ENCODE measurements around the gene GPANK1.

GPANK1 gene

GRCh38 chr6:31634969-31635575, 29.7 kb downstream of the GPANK1 start:
- no peak for TF ChIP-seq CTCF (IDR thresholded peaks at IDR 0.05; ENCODE audit: low read depth, low read length)
- DNase-seq (ENCODE audit: extremely low read depth, low read depth) = no peak

- no peak for DNase-seq (ENCODE audit: extremely low read depth, low read depth)
- TF ChIP-seq CTCF (IDR thresholded peaks at IDR 0.05; ENCODE audit: low read depth, low read length) = no peak
These were observed 30.7 kb downstream of the GPANK1 start for GRCh38 chr6:31634131-31634530.

GRCh38 chr6:31633447-31633846, 31.4 kb downstream of the GPANK1 start:
- TF ChIP-seq CTCF (IDR thresholded peaks at IDR 0.05; ENCODE audit: low read depth, low read length) = no peak
- DNase-seq (ENCODE audit: extremely low read depth, low read depth) = no peak

GRCh38 chr6:31632279-31632946, 32.4 kb downstream of the GPANK1 start:
- no peak for DNase-seq (ENCODE audit: extremely low read depth, low read depth)
- no peak for TF ChIP-seq CTCF (IDR thresholded peaks at IDR 0.05; ENCODE audit: low read depth, low read length)

GRCh38 chr6:31631681-31632278, 33.0 kb downstream of the GPANK1 start:
- no peak for TF ChIP-seq CTCF (IDR thresholded peaks at IDR 0.05; ENCODE audit: low read depth, low read length)
- DNase-seq (ENCODE audit: extremely low read depth, low read depth) = no peak

- TF ChIP-seq CTCF (IDR thresholded peaks at IDR 0.05; ENCODE audit: low read depth, low read length) = no peak
- no peak for DNase-seq (ENCODE audit: extremely low read depth, low read depth)
These were observed 33.6 kb downstream of the GPANK1 start for GRCh38 chr6:31631209-31631608.

GRCh38 chr6:31630177-31630934, 34.4 kb downstream of the GPANK1 start:
- no peak for DNase-seq (ENCODE audit: extremely low read depth, low read depth)
- no peak for TF ChIP-seq CTCF (IDR thresholded peaks at IDR 0.05; ENCODE audit: low read depth, low read length)
